ENCODE data around the gene GRAMD1C.

The GRAMD1C gene

DNA sequence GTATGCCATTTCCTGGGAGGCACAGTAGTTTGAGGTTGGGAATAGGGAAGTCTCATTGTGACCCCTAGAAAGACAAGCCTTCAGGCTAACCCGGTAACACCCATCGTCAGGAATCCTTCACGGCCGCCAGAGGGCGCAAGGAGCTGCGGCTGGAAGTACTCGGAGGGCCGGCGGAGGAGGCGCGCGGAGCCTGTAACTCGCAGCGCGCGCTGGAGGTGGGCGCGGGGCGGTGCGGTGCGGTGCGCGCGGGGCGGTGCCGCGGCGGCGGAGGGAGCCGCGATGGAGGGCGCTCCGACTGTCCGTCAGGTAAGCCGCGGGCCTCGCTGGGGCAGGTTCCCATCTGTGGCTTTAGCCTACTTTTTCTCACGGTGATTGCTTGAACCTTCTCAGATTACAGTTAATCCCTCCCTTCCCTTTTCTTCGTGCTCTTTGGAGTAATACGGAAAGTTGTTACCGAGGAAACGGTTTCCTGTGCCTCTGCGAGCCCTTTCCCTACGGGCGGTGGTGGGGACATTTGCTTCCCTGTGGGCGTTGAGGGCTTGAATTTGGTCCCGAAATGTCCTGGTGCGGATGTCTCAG is at the start of gene GRAMD1C:
Gene GRAMD1C (plus strand): TSS at position 158 of the 579 bp plus-strand sequence. CDS start 122 bp downstream, at position 280.
- peak within 1 kb of the TSS; percentile 58 for H3K4me3 ChIP-seq (ENCODE audit: low read depth, low read length)
- TF ChIP-seq, protein P1, sequence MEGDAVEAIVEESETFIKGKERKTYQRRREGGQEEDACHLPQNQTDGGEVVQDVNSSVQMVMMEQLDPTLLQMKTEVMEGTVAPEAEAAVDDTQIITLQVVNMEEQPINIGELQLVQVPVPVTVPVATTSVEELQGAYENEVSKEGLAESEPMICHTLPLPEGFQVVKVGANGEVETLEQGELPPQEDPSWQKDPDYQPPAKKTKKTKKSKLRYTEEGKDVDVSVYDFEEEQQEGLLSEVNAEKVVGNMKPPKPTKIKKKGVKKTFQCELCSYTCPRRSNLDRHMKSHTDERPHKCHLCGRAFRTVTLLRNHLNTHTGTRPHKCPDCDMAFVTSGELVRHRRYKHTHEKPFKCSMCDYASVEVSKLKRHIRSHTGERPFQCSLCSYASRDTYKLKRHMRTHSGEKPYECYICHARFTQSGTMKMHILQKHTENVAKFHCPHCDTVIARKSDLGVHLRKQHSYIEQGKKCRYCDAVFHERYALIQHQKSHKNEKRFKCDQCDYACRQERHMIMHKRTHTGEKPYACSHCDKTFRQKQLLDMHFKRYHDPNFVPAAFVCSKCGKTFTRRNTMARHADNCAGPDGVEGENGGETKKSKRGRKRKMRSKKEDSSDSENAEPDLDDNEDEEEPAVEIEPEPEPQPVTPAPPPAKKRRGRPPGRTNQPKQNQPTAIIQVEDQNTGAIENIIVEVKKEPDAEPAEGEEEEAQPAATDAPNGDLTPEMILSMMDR (IDR thresholded peaks at IDR 0.05; ENCODE audit: low read depth, low read length, missing control alignments): peak; percentile 86
- peak; percentile 66 for DNase-seq (ENCODE audit: low read depth)

DNA sequence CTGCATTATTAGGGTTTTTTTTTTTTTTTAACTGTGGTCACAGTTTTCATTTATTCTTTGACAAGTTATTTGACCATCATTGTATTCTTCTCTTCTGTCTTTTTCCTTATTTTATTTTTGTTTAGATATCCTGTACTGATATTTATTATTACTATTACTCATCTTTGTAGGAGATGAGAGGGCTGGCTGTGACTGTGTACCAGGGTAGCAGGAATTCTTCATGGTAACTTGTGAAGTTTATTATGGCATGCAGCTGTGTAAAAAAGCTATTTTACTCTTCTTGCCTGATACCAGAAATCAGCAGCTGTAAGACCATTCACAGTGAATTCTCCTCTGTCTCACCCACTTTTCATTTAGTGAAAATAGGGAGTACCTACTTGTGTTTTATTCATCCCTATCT is 47.2 kb upstream of the GRAMD1C start:
- no peak overlapping the region for H3K4me3 ChIP-seq (ENCODE audit: low read depth, low read length)
- TF ChIP-seq, protein P1 (IDR thresholded peaks at IDR 0.05; ENCODE audit: low read depth, low read length, missing control alignments): no peak
- no peak for DNase-seq (ENCODE audit: low read depth)

DNA sequence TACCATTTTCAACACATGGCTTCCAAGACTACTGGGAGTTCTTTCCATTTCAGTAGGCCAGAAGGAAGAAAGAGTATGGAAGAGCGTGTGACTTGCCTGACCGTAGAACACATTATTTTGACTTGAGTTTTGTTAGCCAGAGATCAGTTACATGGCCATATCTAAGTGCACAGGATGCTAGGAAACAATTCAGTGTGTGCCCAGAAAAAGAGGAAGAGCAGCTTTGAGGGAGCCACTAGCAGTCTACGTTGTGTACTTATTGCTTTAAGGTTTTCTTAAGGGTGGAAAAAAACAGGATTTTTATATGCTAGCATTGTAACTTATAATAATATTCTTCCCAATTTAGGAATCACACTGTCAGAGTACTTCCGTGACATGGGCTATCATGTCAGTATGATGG is 44.1 kb upstream of the GRAMD1C start:
- no peak overlapping the region for H3K4me3 ChIP-seq (ENCODE audit: low read depth, low read length)
- TF ChIP-seq, protein P1 (IDR thresholded peaks at IDR 0.05; ENCODE audit: low read depth, low read length, missing control alignments): no peak
- no peak for DNase-seq (ENCODE audit: low read depth)

DNA sequence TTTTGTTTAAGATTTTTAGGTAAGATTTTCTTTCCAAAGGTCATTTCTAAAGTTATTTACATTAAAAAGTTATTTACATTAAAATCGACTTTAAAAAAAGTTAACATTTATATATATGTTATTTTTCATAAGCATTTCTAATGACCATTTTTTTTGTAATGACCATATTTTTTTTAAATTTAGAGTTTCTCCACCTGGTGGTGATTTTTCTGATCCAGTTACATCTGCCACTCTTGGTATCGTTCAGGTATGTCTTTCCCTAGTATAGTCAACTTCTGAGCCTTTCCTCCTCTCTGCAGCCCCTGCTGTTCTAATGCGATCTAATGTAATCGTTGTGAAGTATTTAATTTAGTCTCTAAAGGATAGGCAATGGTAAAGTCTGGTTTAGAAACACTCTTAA is 42.9 kb upstream of the GRAMD1C start:
- no peak for DNase-seq (ENCODE audit: low read depth)
- H3K4me3 ChIP-seq (ENCODE audit: low read depth, low read length): no peak overlapping the region
- TF ChIP-seq, protein P1 (IDR thresholded peaks at IDR 0.05; ENCODE audit: low read depth, low read length, missing control alignments): no peak

DNA sequence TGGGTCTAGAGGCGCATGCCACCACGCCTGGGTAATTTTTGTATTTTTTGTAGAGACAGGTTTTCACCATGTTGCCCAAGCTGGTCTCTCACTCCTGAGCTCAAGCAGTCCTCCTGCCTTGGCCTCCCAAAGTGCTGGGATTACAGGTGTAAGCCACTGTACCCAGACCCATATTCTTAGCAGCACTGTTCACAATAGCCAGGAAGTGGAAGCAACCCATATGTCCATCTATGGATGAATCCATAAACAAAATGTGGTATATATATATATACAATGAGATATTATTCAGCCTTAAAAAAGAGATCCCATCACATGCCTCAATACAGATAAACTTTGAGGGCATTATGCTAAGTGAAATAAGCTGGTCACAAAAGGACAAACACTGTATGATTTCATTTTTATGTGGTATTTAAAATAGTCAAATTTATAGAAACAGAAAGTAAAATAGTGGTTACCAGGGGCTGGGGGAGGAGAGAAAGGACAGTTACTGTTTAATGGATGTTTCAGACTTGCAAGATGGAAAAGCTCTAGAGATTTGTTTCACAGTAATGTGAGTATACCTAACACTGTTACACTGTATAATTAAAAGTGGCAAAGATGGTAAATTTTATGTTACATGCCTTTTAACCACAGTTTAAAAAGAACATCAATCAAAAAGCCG is 35.7 kb upstream of the GRAMD1C start:
- no peak for DNase-seq (ENCODE audit: low read depth)
- no peak overlapping the region for H3K4me3 ChIP-seq (ENCODE audit: low read depth, low read length)
- TF ChIP-seq, protein P1 (IDR thresholded peaks at IDR 0.05; ENCODE audit: low read depth, low read length, missing control alignments): no peak

DNA sequence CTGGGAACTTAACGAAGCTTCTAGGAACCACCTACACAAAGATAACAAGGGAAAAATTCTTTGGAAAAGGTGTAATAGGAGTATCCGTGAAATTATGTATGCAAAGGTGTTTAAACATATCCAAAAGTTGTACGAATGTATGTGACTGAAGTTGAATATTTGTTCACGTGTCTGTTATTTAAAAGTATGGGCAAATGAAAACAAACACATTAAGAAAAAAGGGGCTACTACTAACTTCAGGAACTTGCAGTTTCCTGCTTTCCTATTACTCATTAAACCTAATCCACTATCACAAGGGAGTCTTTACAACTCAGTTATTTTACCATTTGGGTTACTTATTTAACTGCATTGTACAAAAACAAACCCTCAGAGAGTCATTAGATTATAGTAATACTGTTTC is 33.9 kb upstream of the GRAMD1C start:
- no peak overlapping the region for H3K4me3 ChIP-seq (ENCODE audit: low read depth, low read length)
- no peak for DNase-seq (ENCODE audit: low read depth)
- TF ChIP-seq, protein P1 (IDR thresholded peaks at IDR 0.05; ENCODE audit: low read depth, low read length, missing control alignments): no peak

DNA sequence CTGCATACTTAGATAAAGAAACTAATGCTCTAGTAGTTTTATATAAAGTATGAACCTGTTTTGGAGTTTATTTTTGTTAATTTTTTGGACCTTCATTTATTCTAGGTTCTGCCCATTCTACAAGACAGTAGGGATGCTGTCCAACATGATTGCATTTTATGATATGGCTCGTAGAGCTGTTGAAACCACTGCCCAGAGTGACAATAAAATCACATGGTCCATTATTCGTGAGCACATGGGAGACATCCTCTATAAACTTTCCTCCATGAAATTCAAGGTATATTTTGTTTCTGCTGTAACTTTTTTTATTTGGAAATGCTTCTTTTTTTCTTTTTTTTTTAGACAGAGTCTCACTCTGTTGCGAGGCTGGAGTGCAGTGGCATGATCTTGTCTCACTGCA is 33.3 kb upstream of the GRAMD1C start:
- TF ChIP-seq, protein P1 (IDR thresholded peaks at IDR 0.05; ENCODE audit: low read depth, low read length, missing control alignments): no peak
- no peak for DNase-seq (ENCODE audit: low read depth)
- H3K4me3 ChIP-seq (ENCODE audit: low read depth, low read length): no peak overlapping the region

All from GM12864 (cell line).